NT2/D1 (cell line): ENCODE results near the gene MTMR3.

Experiments
- DNase-seq: peaks from one replicate; pipeline ENCODE4 v3.0.0-alpha.2; 2011; ENCODE audit warnings: low read depth, low spot score
- H3K27me3 ChIP-seq: 2 replicates; pipeline ENCODE4 v1.6.0; 2011; ENCODE audit warnings: mild to moderate bottlenecking; ENCODE audit not compliant: insufficient read length, insufficient read depth
- H3K36me3 ChIP-seq: 2 replicates; pipeline ENCODE4 v1.6.1; 2011; ENCODE audit warnings: mild to moderate bottlenecking, low read length, mixed read lengths; ENCODE audit not compliant: insufficient read depth, insufficient read length
- H3K4me1 ChIP-seq: 2 replicates; pipeline ENCODE4 v1.5.1; 2011; ENCODE audit not compliant: insufficient read depth, insufficient read length
- H3K4me3 ChIP-seq: 2 replicates; pipeline ENCODE4 v1.5.1; 2011; ENCODE audit warnings: low read depth; ENCODE audit not compliant: insufficient read length
- H3K9ac ChIP-seq: 2 replicates; pipeline ENCODE4 v1.6.0; 2011; ENCODE audit warnings: low read depth; ENCODE audit not compliant: insufficient read length
- H3K9me3 ChIP-seq: 2 replicates; pipeline ENCODE4 v1.5.1; 2011; ENCODE audit warnings: mild to moderate bottlenecking, low read length; ENCODE audit not compliant: insufficient read depth
- SUZ12 ChIP-seq: IDR thresholded peaks from 2 replicates; pipeline ENCODE4 v1.6.1; 2011; ENCODE audit not compliant: insufficient read length, insufficient read depth; ENCODE audit errors: extremely low read depth
- YY1 ChIP-seq: IDR thresholded peaks from 2 replicates; pipeline ENCODE4 v1.6.1; 2011; ENCODE audit not compliant: insufficient read length, insufficient read depth
- ZNF274 ChIP-seq: IDR thresholded peaks from 2 replicates; pipeline ENCODE4 v1.6.1; 2011; ENCODE audit warnings: mild to moderate bottlenecking, low read depth, low read length

The MTMR3 gene

GRCh38 chr22:29916007-29916544 lies 33.1 kb downstream of the MTMR3 start:
- H3K4me3 ChIP-seq, result no peak overlapping the region
- no peaks in the 10 kb centered on the region for H3K4me1 ChIP-seq
- H3K36me3 ChIP-seq, result no peaks in the 10 kb centered on the region
- H3K27me3 ChIP-seq, result no peaks in the 10 kb centered on the region
- no peaks in the 10 kb centered on the region; the same call in 1 of the 2 replicates for H3K9me3 ChIP-seq
- TF ChIP-seq YY1 (no peak), ZNF274 (no peak), SUZ12 (no peak)
- no peak overlapping the region for H3K9ac ChIP-seq
- DNase-seq, result no peak

DNA sequence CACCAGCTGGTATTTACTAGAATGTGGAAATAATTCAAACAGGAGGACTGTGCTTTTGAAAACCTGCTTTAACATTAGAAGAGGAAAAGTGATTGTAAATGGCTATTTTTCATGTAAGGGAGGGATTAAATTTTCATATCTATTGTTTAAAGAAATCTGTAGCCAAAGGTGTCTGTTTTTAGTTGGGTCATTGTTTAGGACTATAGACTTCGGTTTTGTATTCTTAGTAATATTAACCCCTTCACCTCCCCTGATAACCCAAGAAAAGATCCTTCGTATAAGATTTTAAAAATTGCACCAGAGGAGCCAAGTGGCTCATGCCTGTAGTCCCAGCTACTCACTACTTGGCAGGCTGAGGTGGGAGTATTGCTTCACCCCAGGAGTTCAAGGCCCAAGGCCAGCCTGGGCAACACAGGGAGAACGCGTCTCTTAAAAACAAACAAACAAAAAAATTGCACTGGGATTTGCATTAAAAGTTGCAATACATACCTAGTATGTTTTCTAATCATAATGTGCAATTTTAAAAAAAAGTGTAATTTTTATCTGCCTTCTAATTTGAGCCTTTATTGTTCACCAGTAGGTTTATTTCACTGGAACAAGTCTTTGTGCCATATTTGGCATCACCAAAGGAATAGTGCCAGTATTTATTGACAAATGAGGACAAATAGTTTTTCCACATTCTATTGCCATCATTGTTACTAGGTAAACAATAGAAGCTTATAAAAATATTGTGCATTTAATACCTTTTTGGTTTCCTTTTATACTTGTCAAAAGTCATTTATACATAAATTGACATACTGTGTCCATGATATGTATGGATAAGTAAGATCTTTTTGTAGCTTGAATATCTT lies 34.3 kb downstream of the MTMR3 start:
- Histone ChIP-seq H3K27me3 (no peaks in the 10 kb centered on the region), H3K4me1 (no peaks in the 10 kb centered on the region), H3K36me3 (no peaks in the 10 kb centered on the region), H3K9ac (no peak overlapping the region), H3K9me3 (no peaks in the 10 kb centered on the region; the same call in 1 of the 2 replicates), H3K4me3 (no peak overlapping the region)
- no peak for DNase-seq
- TF ChIP-seq YY1 (no peak), ZNF274 (no peak), SUZ12 (no peak)

DNA sequence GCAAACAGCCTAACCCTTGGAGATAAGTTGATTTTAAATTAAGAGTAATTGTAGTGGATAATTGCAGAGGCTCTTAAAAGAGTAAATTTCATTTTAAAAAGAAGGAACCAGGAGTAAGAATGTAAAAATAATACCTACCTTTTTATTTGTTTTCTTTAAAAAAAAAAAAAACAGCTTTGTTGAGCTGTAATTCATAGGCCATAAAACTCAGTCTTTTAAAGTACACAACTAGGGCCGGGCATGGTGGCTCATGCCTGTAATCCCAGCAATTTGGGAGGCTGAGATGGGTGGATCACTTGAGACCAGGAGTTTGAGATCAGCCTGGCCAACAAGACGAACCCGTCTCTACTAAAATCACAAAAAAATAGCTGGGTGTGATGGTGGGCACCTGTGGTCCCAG lies 42.4 kb downstream of the MTMR3 start:
- Histone ChIP-seq H3K4me1 (no peaks in the 10 kb centered on the region), H3K9ac (no peak overlapping the region), H3K4me3 (no peak overlapping the region), H3K36me3 (no peaks in the 10 kb centered on the region), H3K27me3 (no peaks in the 10 kb centered on the region), H3K9me3 (peaks cover 14% of the 10 kb centered on the region; the same call in 1 of the 2 replicates)
- DNase-seq, result no peak
- TF ChIP-seq ZNF274 (no peak), YY1 (no peak), SUZ12 (no peak)

DNA sequence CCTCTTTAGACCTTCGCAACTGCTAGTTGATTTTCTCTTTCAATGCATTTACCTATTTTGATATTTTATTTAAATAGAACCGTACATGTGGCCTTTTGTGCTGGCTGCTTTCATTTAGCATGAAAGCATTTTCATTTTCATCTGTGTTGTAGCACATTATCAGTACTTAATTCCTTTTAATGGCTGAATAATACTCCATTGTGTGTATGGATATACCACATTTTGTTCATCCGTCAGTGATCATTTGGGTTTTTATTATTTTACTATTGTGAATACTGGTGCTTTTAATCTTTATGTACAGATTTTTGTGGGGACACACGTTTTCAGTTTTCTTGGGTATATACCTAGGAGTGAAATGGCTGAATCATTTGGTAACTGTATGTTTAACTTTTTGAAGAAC lies 43.1 kb downstream of the MTMR3 start:
- Histone ChIP-seq H3K4me3 (no peak overlapping the region), H3K4me1 (no peaks in the 10 kb centered on the region), H3K27me3 (no peaks in the 10 kb centered on the region), H3K9me3 (peaks cover 14% of the 10 kb centered on the region; the same call in 1 of the 2 replicates), H3K36me3 (no peaks in the 10 kb centered on the region), H3K9ac (no peak overlapping the region)
- TF ChIP-seq YY1 (no peak), ZNF274 (no peak), SUZ12 (no peak)
- DNase-seq, result no peak

DNA sequence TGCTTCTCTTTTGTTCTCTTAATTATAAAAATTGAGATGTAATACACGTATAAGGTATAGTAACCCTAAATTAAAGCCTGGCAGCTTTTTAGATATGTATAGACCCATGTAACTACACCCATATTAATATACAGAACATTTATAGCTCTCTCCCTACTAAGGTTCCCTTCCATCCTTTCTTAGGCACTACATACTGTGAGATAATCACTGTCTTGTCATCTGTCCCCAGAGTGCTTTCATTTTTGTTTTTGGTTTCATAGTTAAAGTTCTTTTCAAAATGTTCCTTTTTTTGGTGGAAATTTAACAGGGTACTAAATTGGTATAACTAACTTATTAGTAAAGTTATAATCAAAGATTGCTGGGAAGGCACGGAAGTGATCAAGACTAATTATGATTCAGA lies 49.2 kb downstream of the MTMR3 start:
- no peak overlapping the region for H3K9ac ChIP-seq

GRCh38 chr22:29933619-29934018 lies 50.6 kb downstream of the MTMR3 start:
- no peak for DNase-seq
- H3K36me3 ChIP-seq, result no peaks in the 10 kb centered on the region
- H3K4me1 ChIP-seq, result no peaks in the 10 kb centered on the region
- H3K27me3 ChIP-seq, result no peaks in the 10 kb centered on the region
- H3K9ac ChIP-seq, result no peak overlapping the region
- no peaks in the 10 kb centered on the region for H3K9me3 ChIP-seq
- no peak overlapping the region for H3K4me3 ChIP-seq
- no peak for TF ChIP-seq YY1
- TF ChIP-seq ZNF274, result no peak
- TF ChIP-seq SUZ12, result no peak

More for the DNA sequence above, 49.2 kb downstream of the MTMR3 start:
- Histone ChIP-seq H3K4me1 (no peaks in the 10 kb centered on the region), H3K9me3 (no peaks in the 10 kb centered on the region), H3K4me3 (no peak overlapping the region), H3K36me3 (no peaks in the 10 kb centered on the region), H3K27me3 (no peaks in the 10 kb centered on the region)
- no peak for TF ChIP-seq ZNF274
- DNase-seq, result no peak

DNA sequence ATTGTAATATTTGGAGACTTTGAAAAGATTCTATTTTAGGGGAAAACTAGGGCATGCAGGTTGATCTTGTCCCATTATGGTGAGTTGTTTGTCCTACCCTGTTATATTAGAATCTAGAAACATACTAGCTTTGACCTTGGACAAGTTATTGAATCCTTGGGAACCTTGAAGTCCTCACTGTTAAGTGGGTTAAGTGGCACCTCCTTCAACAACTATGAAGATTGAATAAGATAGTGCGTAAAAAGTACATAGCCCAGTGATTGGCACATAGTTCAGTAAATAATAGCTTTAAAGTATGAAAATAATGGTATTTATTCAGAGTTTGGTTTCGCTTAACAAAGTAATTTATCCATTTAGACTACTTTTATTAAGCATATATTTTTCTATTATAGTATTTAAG lies 51.6 kb downstream of the MTMR3 start:
- Histone ChIP-seq H3K9ac (no peak overlapping the region), H3K9me3 (no peaks in the 10 kb centered on the region), H3K4me1 (no peaks in the 10 kb centered on the region), H3K36me3 (no peaks in the 10 kb centered on the region), H3K27me3 (no peaks in the 10 kb centered on the region), H3K4me3 (no peak overlapping the region)
- no peak for TF ChIP-seq YY1
- TF ChIP-seq ZNF274, result no peak
- no peak for TF ChIP-seq SUZ12
- no peak for DNase-seq
